Common myeloid progenitor, CD34-positive (primary cell): Measurements from ENCODE around the gene LRRC3.

Experiments used
- CTCF ChIA-PET: fragments of 350-600 bp; sonication (Branson Sonifier 250); formaldehyde crosslinking; loops from one replicate; lab custom pipeline; 2021; ENCODE audit warnings: antibody characterized with exemption; lab: Charles Lee
- POLR2A ChIA-PET: fragments of 350-600 bp; sonication (Branson Sonifier 250); formaldehyde crosslinking; loops from one replicate; lab custom pipeline; 2021; ENCODE audit warnings: antibody characterized with exemption; lab: Charles Lee
- DNase-seq, 3 donors: peaks; one replicate each; pipeline versions ENCODE4 v3.0.0 to v3.0.0-alpha.2; 2013
- H3K27ac ChIP-seq, 2 experiments: 1 replicate in 1 of 2; 2 replicates in 1 of 2; pipeline ENCODE4 v1.7.0; 2013; ENCODE audit warnings: inconsistent platforms in 2 of 2, low read length in 2 of 2, mild to moderate bottlenecking in 2 of 2, low read depth in 1 of 2, moderate library complexity in 1 of 2; ENCODE audit not compliant: severe bottlenecking in 2 of 2, insufficient read depth in 1 of 2, poor library complexity in 1 of 2
- H3K27me3 ChIP-seq, 5 experiments: replicated peaks in 2 of 5; 1 replicate in 3 of 5; 2 replicates in 2 of 5; pipeline versions ENCODE4 v1.6.1 to v1.7.0; 2013; ENCODE audit warnings: low read length in 4 of 5, mild to moderate bottlenecking in 2 of 5, moderate library complexity in 2 of 5, inconsistent platforms in 1 of 5; ENCODE audit not compliant: insufficient read depth in 5 of 5, control insufficient read depth in 4 of 5
- H3K36me3 ChIP-seq, 4 experiments: 1 replicate in 2 of 4; 2 replicates in 2 of 4; pipeline versions ENCODE4 v1.6.1 to v1.7.0; 2013; ENCODE audit warnings: low read length in 3 of 4, control low read depth in 1 of 4, mild to moderate bottlenecking in 1 of 4; ENCODE audit not compliant: control insufficient read depth in 4 of 4, insufficient read depth in 4 of 4
- H3K4me1 ChIP-seq, 4 experiments: 1 replicate in 3 of 4; 2 replicates in 1 of 4; pipeline versions ENCODE4 v1.6.1 to v1.7.1; 2013; ENCODE audit warnings: low read length in 3 of 4, mild to moderate bottlenecking in 3 of 4, control low read depth in 1 of 4, inconsistent platforms in 1 of 4, moderate library complexity in 1 of 4; ENCODE audit not compliant: control insufficient read depth in 4 of 4, insufficient read depth in 4 of 4; ENCODE audit errors: control extremely low read depth in 1 of 4
- H3K4me3 ChIP-seq, 7 experiments: 1 replicate in 4 of 7; 2 replicates in 3 of 7; pipeline versions ENCODE4 v1.5.1 to v1.7.0; 2013; ENCODE audit warnings: mild to moderate bottlenecking in 7 of 7, low read length in 6 of 7, moderate library complexity in 6 of 7, inconsistent platforms in 2 of 7, low read depth in 2 of 7, control low read depth in 1 of 7; ENCODE audit not compliant: insufficient read depth in 4 of 7, control insufficient read depth in 1 of 7; ENCODE audit errors: extremely low read depth in 1 of 7
- H3K9me3 ChIP-seq, 5 experiments: 1 replicate in 4 of 5; 2 replicates in 1 of 5; pipeline versions ENCODE4 v1.6.1 to v1.7.1; 2013; ENCODE audit warnings: low read length in 4 of 5, mild to moderate bottlenecking in 2 of 5, inconsistent platforms in 1 of 5, low read depth in 1 of 5, moderate library complexity in 1 of 5; ENCODE audit not compliant: control insufficient read depth in 4 of 5, insufficient read depth in 2 of 5; ENCODE audit errors: control extremely low read depth in 1 of 5
- WGBS: methylation state at CpG from one replicate; pipeline ENCODE4 v1.1.5; 2013; ENCODE audit not compliant: insufficient coverage; 5-methylcytosine and 5-hydroxymethylcytosine counted together

The LRRC3 gene

GRCh38 chr21:44464351-44464750, 9.0 kb downstream of the LRRC3 start:
- DNase-seq = no peak
- ChIA-PET CTCF (no interaction called here), POLR2A (no interaction called here)
- H3K4me1 ChIP-seq = peaks cover 0 to 4% (median 1%) of the 10 kb centered on the region in 4 experiments
- H3K9me3 ChIP-seq = no peaks in the 10 kb centered on the region
- no peak overlapping the region for H3K4me3 ChIP-seq
- no peaks in the 10 kb centered on the region for H3K36me3 ChIP-seq
- H3K27me3 ChIP-seq = no peaks in the 10 kb centered on the region
- H3K27ac ChIP-seq = no peak overlapping the region
- WGBS = 93% methylated on average over 10 of the region's 12 CpGs

DNA sequence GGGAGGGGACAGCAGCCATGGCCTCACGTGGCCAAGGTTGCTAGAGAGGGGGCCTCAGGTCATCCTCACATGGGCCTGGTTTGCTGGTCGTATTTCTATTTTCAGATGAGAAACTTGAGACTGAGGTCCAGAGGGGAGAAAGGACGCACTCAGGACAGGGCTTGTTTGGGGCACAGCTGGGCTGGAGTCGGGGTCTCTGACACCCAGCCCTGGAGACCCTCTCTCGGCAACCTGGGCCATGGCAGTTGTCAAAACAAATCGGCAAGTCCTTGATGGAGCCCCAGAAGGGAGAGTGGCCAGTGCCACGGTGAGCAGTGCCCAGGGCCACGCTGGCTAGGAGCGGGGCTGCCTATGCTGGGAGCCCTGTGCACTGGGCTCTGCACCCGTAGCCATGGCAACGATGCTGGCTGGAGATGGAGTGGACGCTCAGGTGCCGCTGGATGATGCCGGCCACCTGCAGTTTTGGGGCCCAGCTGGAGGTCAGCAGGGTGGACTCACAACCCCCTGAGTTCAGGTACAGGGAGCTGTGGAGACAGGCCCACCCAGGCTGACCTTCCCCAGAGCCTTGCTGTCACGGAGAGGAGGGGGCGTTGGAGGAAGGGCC, 11.1 kb downstream of the LRRC3 start:
- Histone ChIP-seq H3K9me3 (no peaks in the 10 kb centered on the region), H3K4me1 (no peaks in the 10 kb centered on the region), H3K36me3 (no peaks in the 10 kb centered on the region), H3K27ac (no peak overlapping the region), H3K27me3 (no peaks in the 10 kb centered on the region), H3K4me3 (no peak overlapping the region)
- ChIA-PET POLR2A (no interaction called here), CTCF (no interaction called here)
- no peak for DNase-seq
- WGBS = 95% methylated on average over 13 of the region's 16 CpGs

DNA sequence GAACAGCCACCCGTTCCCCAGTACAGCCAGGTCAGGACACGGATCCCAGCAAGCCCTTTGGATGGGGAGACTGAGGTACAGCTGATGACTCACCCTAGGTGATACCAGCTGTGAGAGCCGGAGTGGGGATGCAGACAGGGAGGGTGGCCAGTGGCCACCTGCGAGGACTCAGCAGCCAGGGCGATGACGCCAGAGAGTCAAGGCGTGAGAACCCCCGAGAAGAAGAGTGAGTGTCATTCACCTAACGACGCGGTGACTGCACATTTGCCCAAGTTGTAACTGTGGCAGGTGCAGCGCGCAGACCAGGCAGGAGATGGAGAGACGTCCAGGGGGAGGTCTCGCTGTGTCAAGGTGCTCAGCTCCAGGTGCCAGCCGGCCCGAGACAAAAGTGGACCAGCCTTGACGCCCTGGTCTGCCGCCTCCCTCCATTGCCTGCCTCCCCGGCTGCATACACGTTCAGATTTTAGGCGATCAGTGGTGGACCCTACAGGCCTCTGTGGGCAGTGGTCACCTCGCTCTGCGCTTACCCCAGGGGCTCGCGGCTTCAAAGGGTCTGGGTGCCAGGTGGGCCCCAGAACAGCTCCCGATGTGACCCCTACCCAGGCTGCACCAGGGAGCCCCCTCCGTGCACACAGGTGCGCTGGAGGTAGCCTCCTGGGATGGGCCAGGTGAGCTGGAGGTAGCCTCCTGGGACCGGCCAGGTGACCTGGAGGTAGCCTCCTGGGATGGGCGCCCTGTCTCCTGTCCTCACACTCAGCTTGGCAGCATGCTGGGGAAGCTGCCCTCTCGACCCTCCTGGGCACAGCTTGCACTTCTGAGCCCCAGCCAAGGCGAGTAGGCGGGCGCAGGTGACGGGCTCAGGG, 11.9 kb downstream of the LRRC3 start:
- H3K27me3 ChIP-seq = no peaks in the 10 kb centered on the region
- no peak for DNase-seq
- ChIA-PET CTCF (no interaction called here), POLR2A (no interaction called here)
- no peak overlapping the region for H3K27ac ChIP-seq
- H3K36me3 ChIP-seq = no peaks in the 10 kb centered on the region
- H3K4me1 ChIP-seq = no peaks in the 10 kb centered on the region
- 97% methylated on average over 36 of the region's 36 CpGs for WGBS
- no peaks in the 10 kb centered on the region for H3K9me3 ChIP-seq
- H3K4me3 ChIP-seq = no peak overlapping the region

DNA sequence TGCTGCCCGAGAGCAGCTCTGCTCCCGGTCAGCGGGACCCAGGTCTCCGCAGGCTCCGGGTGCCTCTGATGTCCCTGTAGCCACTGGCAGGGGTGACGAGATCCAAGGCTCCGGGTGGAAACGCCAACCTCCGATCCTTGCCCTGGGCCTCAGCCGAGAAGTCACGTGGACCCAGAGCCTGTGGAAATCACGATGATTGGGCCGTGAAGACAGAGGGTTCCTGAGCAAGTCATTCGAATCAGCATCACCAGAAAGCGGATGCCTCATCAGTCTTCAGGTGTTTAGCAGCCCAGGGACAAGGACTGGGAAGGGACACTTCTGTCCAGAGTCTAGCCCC, 12.5 kb downstream of the LRRC3 start:
- no peak overlapping the region for H3K4me3 ChIP-seq
- H3K4me1 ChIP-seq = no peaks in the 10 kb centered on the region
- H3K27ac ChIP-seq = no peak overlapping the region
- DNase-seq = no peak
- 96% methylated on average over 14 of the region's 15 CpGs for WGBS
- CTCF ChIA-PET = no interaction called here
- POLR2A ChIA-PET = no interaction called here
- H3K9me3 ChIP-seq = no peaks in the 10 kb centered on the region
- H3K36me3 ChIP-seq = no peaks in the 10 kb centered on the region
- no peaks in the 10 kb centered on the region for H3K27me3 ChIP-seq

DNA sequence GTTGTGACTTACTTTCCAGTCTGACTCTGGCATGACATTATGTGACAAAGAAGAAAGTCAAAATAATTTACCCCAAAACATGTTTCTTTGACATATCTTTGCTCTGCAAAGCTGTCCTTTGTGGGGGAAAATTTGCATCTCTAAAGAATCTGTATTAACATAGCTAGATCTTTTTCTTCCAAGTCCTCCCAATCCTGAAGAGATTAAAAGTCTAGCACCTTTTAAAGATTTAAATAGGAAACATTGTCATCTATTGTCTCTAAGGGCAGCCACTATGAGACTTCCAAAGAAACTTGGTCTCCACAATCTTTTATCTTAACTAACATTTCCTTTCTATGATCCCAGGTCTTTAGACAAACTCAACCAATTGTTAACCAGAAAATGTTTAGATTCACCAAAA, 16.0 kb downstream of the LRRC3 start:
- no peak overlapping the region for H3K27ac ChIP-seq
- no peaks in the 10 kb centered on the region for H3K36me3 ChIP-seq
- CTCF ChIA-PET = no interaction called here
- H3K27me3 ChIP-seq = no peaks in the 10 kb centered on the region
- no peak overlapping the region for H3K4me3 ChIP-seq
- no peak for DNase-seq
- no peaks in the 10 kb centered on the region for H3K4me1 ChIP-seq
- POLR2A ChIA-PET = no interaction called here
- H3K9me3 ChIP-seq = no peaks in the 10 kb centered on the region

DNA sequence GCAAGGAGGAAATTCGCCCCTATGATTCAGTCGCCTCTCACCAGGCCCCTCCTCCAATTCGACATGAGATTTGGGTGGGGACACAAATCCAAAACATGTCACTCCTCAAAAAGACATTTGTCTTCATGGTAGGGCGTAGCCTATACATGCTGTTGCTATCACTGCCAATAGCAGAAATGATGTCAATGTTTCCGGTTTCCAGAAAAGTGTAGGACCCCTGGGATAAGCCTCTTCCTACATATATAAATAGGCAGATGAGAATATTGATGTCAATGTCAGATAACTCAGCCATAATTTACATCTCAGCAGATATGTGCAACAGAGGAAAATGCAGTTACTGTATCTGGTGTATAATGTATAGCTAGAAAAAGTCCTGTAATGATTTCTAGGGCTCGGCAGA, 16.7 kb downstream of the LRRC3 start:
- Histone ChIP-seq H3K36me3 (no peaks in the 10 kb centered on the region), H3K4me1 (no peaks in the 10 kb centered on the region), H3K4me3 (no peak overlapping the region), H3K27me3 (no peaks in the 10 kb centered on the region), H3K9me3 (no peaks in the 10 kb centered on the region), H3K27ac (no peak overlapping the region)
- ChIA-PET POLR2A (no interaction called here), CTCF (no interaction called here)
- no peak for DNase-seq
- WGBS = 94% methylated on average over 4 of the region's 6 CpGs

- no peak for DNase-seq
- Histone ChIP-seq H3K4me1 (no peaks in the 10 kb centered on the region), H3K4me3 (no peak overlapping the region), H3K27me3 (no peaks in the 10 kb centered on the region), H3K27ac (no peak overlapping the region), H3K36me3 (no peaks in the 10 kb centered on the region), H3K9me3 (no peaks in the 10 kb centered on the region)
- CTCF ChIA-PET = no interaction called here
- 96% methylated on average over 17 of the region's 19 CpGs for WGBS
- POLR2A ChIA-PET = no interaction called here
Observed at GRCh38 chr21:44473915-44474555, 18.7 kb downstream of the LRRC3 start.
